HepG2 (cell line): ENCODE measurements around the gene GPAT3. TPM values are rescaled to one million over a fixed set of nuclear protein-coding genes. Genes with fewer than 3 reads are reported as not detected.
"Not testable (repeated sequence)": the region's sequence is repeated elsewhere in the genome, so short reads cannot be mapped to it uniquely, and the experiment has no call there.

Experiments
- ATAC-seq: fragments of 200-7000 bp; cut with Tn5 transposase; 3 replicates; pipeline ENCODE4 v1.9.1; 2020; ENCODE audit warnings: mild to moderate bottlenecking, moderate library complexity
- BruUV-seq: library from RNA; stranded (reverse); fragments of 400-500 nt; replicated peaks from 2 replicates; lab custom pipeline; 2021; lab: Mats Ljungman, UMichigan
- CTCF ChIA-PET: fragments of 300-600 bp; formaldehyde crosslinking; extraction: SDS; loops from one replicate; lab custom pipeline; 2021; ENCODE audit warnings: low total read pairs, inconsistent platforms, low intra/inter-chr PET ratio; lab: Yijun Ruan, JAX
- POLR2A ChIA-PET: fragments of 350-600 bp; sonication (Branson Sonifier 250); formaldehyde crosslinking; loops from one replicate; lab custom pipeline; 2020; ENCODE audit warnings: antibody characterized with exemption, inconsistent platforms; lab: Yijun Ruan, JAX
- DNase-seq: peaks from one replicate; pipeline ENCODE4 v3.0.0-alpha.2; 2015; ENCODE audit warnings: low spot score
- FAIRE-seq: peaks from 3 replicates; lab custom pipeline; 2011; peaks lifted over from hg19 to GRCh38; lab: Jason Lieb, UNC
- H2AFZ ChIP-seq: one replicate; pipeline ENCODE4 v1.6.1; 2011; ENCODE audit warnings: low read length, inconsistent platforms
- H3K27ac ChIP-seq: fragments of 300-600 bp; 3 replicates; pipeline ENCODE4 v1.8.0; 2011; ENCODE audit warnings: mixed run types, mild to moderate bottlenecking, mixed read lengths, low read length, inconsistent platforms; ENCODE audit not compliant: insufficient read depth; ENCODE audit errors: extremely low read length
- H3K27me3 ChIP-seq, 2 experiments: fragments of 200-600 bp in 1 of 2; 2 replicates in 1 of 2; 3 replicates in 1 of 2; pipeline versions ENCODE4 v1.6.0 to v1.8.0; 2011; ENCODE audit warnings: low read length in 2 of 2, mild to moderate bottlenecking in 2 of 2, moderate library complexity in 2 of 2, inconsistent platforms in 1 of 2; ENCODE audit not compliant: insufficient read depth in 2 of 2, control insufficient read depth in 1 of 2
- H3K36me3 ChIP-seq, 2 experiments: fragments of 200-600 bp in 1 of 2; replicated peaks in 1 of 2; 2 replicates in 1 of 2; 3 replicates in 1 of 2; pipeline versions ENCODE4 v1.5.1 to v1.8.0; 2011; ENCODE audit warnings: low read length in 2 of 2, inconsistent platforms in 1 of 2; ENCODE audit not compliant: insufficient read depth in 2 of 2, control insufficient read depth in 1 of 2
- H3K4me1 ChIP-seq: 2 replicates; pipeline ENCODE4 v1.5.1; 2012; ENCODE audit warnings: low read length, inconsistent platforms; ENCODE audit not compliant: insufficient read depth
- H3K4me2 ChIP-seq: 2 replicates; pipeline ENCODE4 v1.6.0; 2011; ENCODE audit warnings: low read depth, low read length, inconsistent platforms
- H3K4me3 ChIP-seq, 3 experiments: fragments of 200-600 bp in 1 of 3; sonication (generic), shearing (Covaris generic) in 1 of 3; replicated peaks in 1 of 3; 2 replicates each; pipeline ENCODE4 v1.5.1; 2011 to 2016; ENCODE audit warnings: low read length in 3 of 3, inconsistent platforms in 2 of 3, low read depth in 2 of 3, mild to moderate bottlenecking in 2 of 3, control low read depth in 1 of 3, mixed read lengths in 1 of 3; ENCODE audit not compliant: insufficient read depth in 1 of 3
- H3K79me2 ChIP-seq: one replicate; pipeline ENCODE4 v1.6.1; 2011; ENCODE audit warnings: low read length, inconsistent platforms; ENCODE audit not compliant: insufficient read depth
- H3K9ac ChIP-seq: 2 replicates; pipeline ENCODE4 v1.6.0; 2011; ENCODE audit warnings: mild to moderate bottlenecking, low read depth, low read length, inconsistent platforms; ENCODE audit not compliant: insufficient read depth
- H3K9me3 ChIP-seq: 2 replicates; pipeline ENCODE4 v1.5.1; 2012; ENCODE audit warnings: mild to moderate bottlenecking, low read length
- H4K20me1 ChIP-seq: 2 replicates; pipeline ENCODE4 v1.6.0; 2011; ENCODE audit warnings: inconsistent platforms, mild to moderate bottlenecking, low read length, moderate library complexity; ENCODE audit not compliant: insufficient read depth
- ARID4A ChIP-seq: sonication (generic); formaldehyde crosslinking; IDR thresholded peaks from 2 replicates; pipeline ENCODE4 v1.5.0; 2020; ENCODE audit warnings: mild to moderate bottlenecking, missing genetic modification reagents, borderline replicate concordance
- NR2F2 ChIP-seq: IDR thresholded peaks from 2 replicates; pipeline ENCODE4 v1.6.1; 2012; ENCODE audit warnings: low read depth, inconsistent platforms, borderline replicate concordance
- PBX3 ChIP-seq: sonication (generic); formaldehyde crosslinking; IDR thresholded peaks from 2 replicates; pipeline ENCODE4 v1.8.1; 2023; ENCODE audit warnings: missing genetic modification reagents, inconsistent platforms, borderline replicate concordance
- PRDM15 ChIP-seq: sonication (generic); formaldehyde crosslinking; IDR thresholded peaks from 2 replicates; pipeline ENCODE4 v1.4.0; 2020; ENCODE audit warnings: missing genetic modification reagents
- ZFAT ChIP-seq: sonication (generic); formaldehyde crosslinking; conservative IDR thresholded peaks from 2 replicates; pipeline ENCODE4 v1.8.1; 2023; ENCODE audit warnings: missing genetic modification reagents, inconsistent platforms
- ZNF234 ChIP-seq: sonication (generic); formaldehyde crosslinking; conservative IDR thresholded peaks from 2 replicates; pipeline ENCODE4 v1.5.1; 2020; ENCODE audit warnings: mild to moderate bottlenecking, missing genetic modification reagents
- ZNF691 ChIP-seq: sonication (generic); formaldehyde crosslinking; IDR thresholded peaks from 2 replicates; pipeline ENCODE4 v1.4.0; 2020; ENCODE audit warnings: missing genetic modification reagents, low read depth, mild to moderate bottlenecking, borderline replicate concordance
- ZNF850 ChIP-seq: sonication (generic); formaldehyde crosslinking; conservative IDR thresholded peaks from 2 replicates; pipeline ENCODE4 v1.9.0; 2021; ENCODE audit warnings: mild to moderate bottlenecking, missing genetic modification reagents
- WGBS: methylation state at CpG from one replicate; pipeline ENCODE4 v1.1.6; 2017; ENCODE audit warnings: low lambda C conversion rate; 5-methylcytosine and 5-hydroxymethylcytosine counted together
- in situ Hi-C: cut with HindIII; loops from 2 replicates; pipeline ENCODE4 v1.10.0; 2017; ENCODE audit warnings: low pct_unique_long_range_greater_than_20kb; ENCODE audit not compliant: extremely low pct_ligation_motif_present
- intact Hi-C: fragments of 100-400 bp; cut with micrococcal nuclease; formaldehyde crosslinking; loops from one replicate; pipeline ENCODE4 v1.10.0; 2022; ENCODE audit not compliant: unreplicated experiment
- polyA plus RNA-seq, 8 experiments: library from polyadenylated mRNA; depleted of rRNA in 3 of 8; stranded (reverse) in 7 of 8; unstranded in 1 of 8; fragments of >200 nt; fragmentation: Illumina TruSeq in 4 of 8; extraction: Trizol in 4 of 8; gene quantifications; 2 replicates each; pipeline versions ENCODE4 v1.2.1 to v1.2.3, GENCODE V29; 2011 to 2016; ENCODE audit warnings: low read depth in 4 of 8, missing spikeins in 1 of 8, mixed read lengths in 1 of 8; ENCODE audit not compliant: insufficient read depth in 1 of 8
- total RNA-seq, 5 experiments: library from RNA; depleted of rRNA; stranded (reverse); fragments of >200 nt; fragmentation: Illumina TruSeq; extraction: Trizol; gene quantifications; 2 replicates each; pipeline ENCODE4 v1.2.3, GENCODE V29; 2016; ENCODE audit warnings: low read depth in 1 of 5

GPAT3 gene
- total and polyA plus RNA-seq, 2 of the 13 experiments (the other 11 are each of a cell fraction or from before 2014, with no cell fraction given) = 2.4 to 2.6 TPM

- no peak for TF ChIP-seq ARID4A (CRISPR knock-in tag)
- TF ChIP-seq PBX3 (CRISPR knock-in tag) = no peak
- no peak for TF ChIP-seq ZFAT
- no peak for TF ChIP-seq NR2F2
- TF ChIP-seq PRDM15 (CRISPR knock-in tag) = no peak
- TF ChIP-seq ZNF850 (CRISPR knock-in tag) = no peak
- no peak for TF ChIP-seq ZNF691 (CRISPR knock-in tag)
- no peak for TF ChIP-seq ZNF234 (CRISPR knock-in tag)
- TF ChIP-seq, all 625 proteins: peak for 0
Observed at GRCh38 chr4:83618991-83619645, 83.2 kb downstream of the GPAT3 start (continued).

GRCh38 chr4:83622127-83622526 lies 86.2 kb downstream of the GPAT3 start:
- H3K27me3 ChIP-seq, H3K4me3 ChIP-seq, H3K36me3 ChIP-seq, H4K20me1 ChIP-seq, H3K79me2 ChIP-seq, in situ Hi-C loops, FAIRE-seq, H3K4me2 ChIP-seq, intact Hi-C loops, BruUV-seq, H3K9ac ChIP-seq, CTCF ChIA-PET, DNase-seq, H2AFZ ChIP-seq, H3K27ac ChIP-seq, ATAC-seq, POLR2A ChIA-PET: not testable (repeated sequence)
- Histone ChIP-seq H3K4me1 (peaks cover 21% of the 10 kb centered on the region), H3K9me3 (peaks cover 23% of the 10 kb centered on the region)
- WGBS = 18% methylated on average over 1 of the region's 1 CpG
